ENCODE data around the gene PHTF1. TPM values are rescaled to one million over a fixed set of nuclear protein-coding genes. Genes with fewer than 3 reads are reported as not detected.

Gene PHTF1
- polyA plus RNA-seq, 3 donors, result 6.7 to 12.2 (median 11.1) TPM

DNA sequence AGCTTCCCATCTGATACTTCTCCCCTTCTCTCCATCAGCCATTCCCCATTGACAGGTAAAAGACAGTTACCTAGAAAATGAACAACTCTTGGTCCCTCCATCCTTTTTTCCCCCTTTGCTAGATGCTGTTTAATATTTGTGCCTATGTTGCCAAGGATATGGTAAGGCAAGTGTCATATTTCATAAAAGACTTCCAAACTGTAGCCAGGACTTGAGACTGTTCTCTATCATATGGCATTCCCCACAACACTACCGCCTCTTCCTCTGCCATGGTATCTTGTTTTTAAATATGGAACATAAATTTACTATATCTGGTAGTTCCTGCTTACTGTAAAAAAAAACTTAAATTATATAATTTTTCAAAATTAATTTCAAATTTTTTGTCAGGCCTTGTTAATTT, 97.2 kb downstream of the PHTF1 start:
- Histone ChIP-seq H3K4me2 (replicated peaks; ENCODE audit: extremely low read depth, low read length, poor library complexity, severe bottlenecking) (no peak overlapping the region), H3K9ac (ENCODE audit: insufficient read depth, low read length, poor library complexity, severe bottlenecking) (no peak overlapping the region), H3K27ac (ENCODE audit: low read depth in 1 of 2, low read length in 2 of 2) (no peak overlapping the region), H2AFZ (ENCODE audit: insufficient read depth, low read depth, low read length, poor library complexity, severe bottlenecking) (no peak overlapping the region), H3K4me3 (replicated peaks in 1 of 3; ENCODE audit: low read depth in 2 of 3, low read length in 3 of 3) (no peak overlapping the region), H3K9me3 (replicated peaks in 1 of 2; ENCODE audit: control insufficient read depth in 1 of 2, insufficient read depth in 1 of 2, low read length in 2 of 2) (no peaks in the 10 kb centered on the region), H3K79me2 (ENCODE audit: insufficient read depth, low read length) (no peaks in the 10 kb centered on the region), H3K36me3 (replicated peaks in 1 of 2; ENCODE audit: control insufficient read depth in 1 of 2, insufficient read depth in 2 of 2, low read length in 2 of 2) (no peaks in the 10 kb centered on the region), H4K20me1 (ENCODE audit: insufficient read depth, low read length) (no peaks in the 10 kb centered on the region), H3K27me3 (ENCODE audit: control insufficient read depth in 2 of 2, insufficient read depth in 2 of 2, low read length in 2 of 2) (no peaks in the 10 kb centered on the region), H3K4me1 (ENCODE audit: control insufficient read depth in 1 of 2, insufficient read depth in 2 of 2, low read length in 2 of 2) (peaks cover 27 to 55% of the 10 kb centered on the region in 2 donors)
- no peak for DNase-seq
- Mint-ChIP-seq H3K4me1 (peaks cover 62% of the 10 kb centered on the region), H3K27me3 (ENCODE audit: low read depth in 3 of 3) (peaks cover 0 to 2% (median 0%) of the 10 kb centered on the region in 3 donors), H3K36me3 (no peaks in the 10 kb centered on the region), H3K9me3 (peaks cover 0 to 2% (median 0%) of the 10 kb centered on the region in 7 donors), H3K4me3 (no peak overlapping the region), H3K27ac (peak overlapping the region in 1 of 7 donors; percentile 53)
- TF ChIP-seq, protein P1, sequence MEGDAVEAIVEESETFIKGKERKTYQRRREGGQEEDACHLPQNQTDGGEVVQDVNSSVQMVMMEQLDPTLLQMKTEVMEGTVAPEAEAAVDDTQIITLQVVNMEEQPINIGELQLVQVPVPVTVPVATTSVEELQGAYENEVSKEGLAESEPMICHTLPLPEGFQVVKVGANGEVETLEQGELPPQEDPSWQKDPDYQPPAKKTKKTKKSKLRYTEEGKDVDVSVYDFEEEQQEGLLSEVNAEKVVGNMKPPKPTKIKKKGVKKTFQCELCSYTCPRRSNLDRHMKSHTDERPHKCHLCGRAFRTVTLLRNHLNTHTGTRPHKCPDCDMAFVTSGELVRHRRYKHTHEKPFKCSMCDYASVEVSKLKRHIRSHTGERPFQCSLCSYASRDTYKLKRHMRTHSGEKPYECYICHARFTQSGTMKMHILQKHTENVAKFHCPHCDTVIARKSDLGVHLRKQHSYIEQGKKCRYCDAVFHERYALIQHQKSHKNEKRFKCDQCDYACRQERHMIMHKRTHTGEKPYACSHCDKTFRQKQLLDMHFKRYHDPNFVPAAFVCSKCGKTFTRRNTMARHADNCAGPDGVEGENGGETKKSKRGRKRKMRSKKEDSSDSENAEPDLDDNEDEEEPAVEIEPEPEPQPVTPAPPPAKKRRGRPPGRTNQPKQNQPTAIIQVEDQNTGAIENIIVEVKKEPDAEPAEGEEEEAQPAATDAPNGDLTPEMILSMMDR (IDR thresholded peaks at IDR 0.05), result no peak
- intact Hi-C loops (cut with micrococcal nuclease), result no loop called here
- no CpG with 5 or more reads among the region's 1 CpG for WGBS (ENCODE audit: insufficient coverage)

DNA sequence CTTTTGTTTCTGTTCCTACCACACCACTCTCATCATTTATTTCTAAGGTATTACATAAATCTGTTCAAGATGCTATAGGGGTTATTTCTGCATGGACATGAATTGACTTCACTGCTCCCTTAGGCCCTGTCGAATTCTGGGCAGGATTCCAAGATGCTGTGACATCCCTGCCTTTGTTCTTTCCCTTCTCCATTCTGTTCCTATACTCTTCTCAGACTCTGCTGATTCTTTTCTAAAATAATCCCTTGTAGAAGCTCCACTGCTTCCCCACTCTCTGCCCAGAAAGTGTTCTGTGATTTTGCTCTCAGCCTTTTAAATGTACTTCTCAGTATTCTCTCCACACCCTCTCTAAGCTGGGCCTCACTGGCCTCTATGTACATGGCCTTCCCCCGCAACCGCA, 99.2 kb downstream of the PHTF1 start:
- Histone ChIP-seq H4K20me1 (ENCODE audit: insufficient read depth, low read length) (no peaks in the 10 kb centered on the region), H3K27ac (ENCODE audit: low read depth in 1 of 2, low read length in 2 of 2) (no peak overlapping the region), H3K79me2 (ENCODE audit: insufficient read depth, low read length) (no peaks in the 10 kb centered on the region), H3K36me3 (replicated peaks in 1 of 2; ENCODE audit: control insufficient read depth in 1 of 2, insufficient read depth in 2 of 2, low read length in 2 of 2) (no peaks in the 10 kb centered on the region), H3K27me3 (ENCODE audit: control insufficient read depth in 2 of 2, insufficient read depth in 2 of 2, low read length in 2 of 2) (no peaks in the 10 kb centered on the region), H3K4me1 (ENCODE audit: control insufficient read depth in 1 of 2, insufficient read depth in 2 of 2, low read length in 2 of 2) (peaks cover 27 to 43% of the 10 kb centered on the region in 2 donors), H3K9me3 (replicated peaks in 1 of 2; ENCODE audit: control insufficient read depth in 1 of 2, insufficient read depth in 1 of 2, low read length in 2 of 2) (no peaks in the 10 kb centered on the region), H3K4me2 (replicated peaks; ENCODE audit: extremely low read depth, low read length, poor library complexity, severe bottlenecking) (no peak overlapping the region), H3K9ac (ENCODE audit: insufficient read depth, low read length, poor library complexity, severe bottlenecking) (no peak overlapping the region), H3K4me3 (replicated peaks in 1 of 3; ENCODE audit: low read depth in 2 of 3, low read length in 3 of 3) (no peak overlapping the region), H2AFZ (ENCODE audit: insufficient read depth, low read depth, low read length, poor library complexity, severe bottlenecking) (no peak overlapping the region)
- Mint-ChIP-seq H3K36me3 (no peaks in the 10 kb centered on the region), H3K4me1 (peaks cover 46% of the 10 kb centered on the region), H3K27me3 (ENCODE audit: low read depth in 3 of 3) (peaks cover 0 to 2% (median 0%) of the 10 kb centered on the region in 3 donors), H3K9me3 (no peaks in the 10 kb centered on the region), H3K27ac (peak overlapping the region in 3 of 7 donors; percentile 21 to 77 (median 39)), H3K4me3 (no peak overlapping the region)
- WGBS (ENCODE audit: insufficient coverage), result 65% methylated on average over 3 of the region's 3 CpGs
- intact Hi-C loops (cut with micrococcal nuclease), result no loop called here
- no peak for DNase-seq
- TF ChIP-seq, protein P1 (IDR thresholded peaks at IDR 0.05), result no peak

All from CD14-positive monocyte (primary cell).